ENCODE measurements around the gene EHMT2.

Gene EHMT2

DNA sequence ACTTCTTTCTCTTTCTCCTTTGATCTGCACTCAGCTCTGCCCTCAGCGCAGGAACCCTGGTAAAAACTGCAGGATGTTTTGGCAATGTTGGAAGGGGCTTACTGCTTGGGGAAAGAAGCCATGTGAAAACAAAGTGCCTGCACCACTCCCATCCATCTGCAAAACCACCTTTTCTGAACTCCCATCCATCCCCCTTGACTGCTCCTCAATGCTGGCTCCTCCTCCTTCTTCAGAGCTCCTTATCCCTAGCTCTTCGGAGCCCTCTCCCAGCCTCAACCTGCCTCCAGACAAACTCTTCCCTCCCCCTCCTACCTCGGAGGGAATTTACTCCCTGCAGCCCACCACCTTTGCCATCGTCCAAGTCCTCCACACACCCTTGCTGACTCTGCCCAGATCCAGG lies 8.6 kb upstream of the EHMT2 start:
- TF ChIP-seq, protein P1, sequence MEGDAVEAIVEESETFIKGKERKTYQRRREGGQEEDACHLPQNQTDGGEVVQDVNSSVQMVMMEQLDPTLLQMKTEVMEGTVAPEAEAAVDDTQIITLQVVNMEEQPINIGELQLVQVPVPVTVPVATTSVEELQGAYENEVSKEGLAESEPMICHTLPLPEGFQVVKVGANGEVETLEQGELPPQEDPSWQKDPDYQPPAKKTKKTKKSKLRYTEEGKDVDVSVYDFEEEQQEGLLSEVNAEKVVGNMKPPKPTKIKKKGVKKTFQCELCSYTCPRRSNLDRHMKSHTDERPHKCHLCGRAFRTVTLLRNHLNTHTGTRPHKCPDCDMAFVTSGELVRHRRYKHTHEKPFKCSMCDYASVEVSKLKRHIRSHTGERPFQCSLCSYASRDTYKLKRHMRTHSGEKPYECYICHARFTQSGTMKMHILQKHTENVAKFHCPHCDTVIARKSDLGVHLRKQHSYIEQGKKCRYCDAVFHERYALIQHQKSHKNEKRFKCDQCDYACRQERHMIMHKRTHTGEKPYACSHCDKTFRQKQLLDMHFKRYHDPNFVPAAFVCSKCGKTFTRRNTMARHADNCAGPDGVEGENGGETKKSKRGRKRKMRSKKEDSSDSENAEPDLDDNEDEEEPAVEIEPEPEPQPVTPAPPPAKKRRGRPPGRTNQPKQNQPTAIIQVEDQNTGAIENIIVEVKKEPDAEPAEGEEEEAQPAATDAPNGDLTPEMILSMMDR (IDR thresholded peaks at IDR 0.05; ENCODE audit: extremely low read depth, insufficient read depth, missing control alignments), result no peak
- in situ Hi-C loops (cut with MboI; ENCODE audit: low pct_unique_long_range_greater_than_20kb, low sequenced_read_pairs, unreplicated experiment), result no loop called here
- no peak for DNase-seq (ENCODE audit: low spot score)

DNA sequence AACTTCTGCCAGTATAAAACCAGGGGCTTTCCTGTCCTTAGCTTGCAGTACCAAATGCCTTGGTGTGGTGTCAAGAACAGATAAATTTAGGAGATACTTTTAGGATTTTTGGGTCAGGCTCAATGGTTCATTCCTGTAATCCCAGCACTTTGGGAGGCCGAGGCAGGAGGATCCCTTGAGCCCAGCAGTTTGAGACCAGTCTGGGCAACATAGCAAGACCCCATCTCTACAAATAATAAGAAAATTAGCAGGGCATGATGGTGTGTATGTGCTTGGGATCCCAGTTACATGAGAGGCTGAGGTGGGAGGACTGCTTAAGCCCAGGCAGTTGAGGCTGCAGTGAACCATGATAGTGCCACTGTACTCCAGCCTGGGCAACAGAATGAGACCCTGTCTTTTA lies 7.5 kb upstream of the EHMT2 start:
- in situ Hi-C loops (cut with MboI; ENCODE audit: low pct_unique_long_range_greater_than_20kb, low sequenced_read_pairs, unreplicated experiment), result no loop called here
- DNase-seq (ENCODE audit: low spot score), result no peak
- TF ChIP-seq, protein P1 (IDR thresholded peaks at IDR 0.05; ENCODE audit: extremely low read depth, insufficient read depth, missing control alignments), result no peak

DNA sequence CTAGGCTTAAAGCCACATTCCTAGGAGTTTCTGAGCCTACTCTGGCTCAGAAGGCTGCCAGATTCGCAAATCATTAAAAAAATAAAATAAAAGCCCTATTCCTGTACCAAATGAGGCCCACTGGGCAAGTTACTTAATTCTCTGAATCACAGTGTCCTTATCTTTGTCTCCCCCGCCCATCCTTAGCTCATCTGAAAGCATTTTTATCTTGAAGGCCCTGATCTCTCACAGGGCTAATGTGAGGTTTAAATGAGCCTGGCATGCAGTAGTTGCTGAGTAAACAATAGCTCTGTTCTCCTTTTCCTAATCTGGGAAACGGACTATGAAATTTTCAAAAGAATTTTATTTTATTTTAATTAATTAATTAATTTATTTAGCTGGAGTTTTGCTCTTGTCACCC lies 6.5 kb upstream of the EHMT2 start:
- DNase-seq (ENCODE audit: low spot score), result no peak
- in situ Hi-C loops (cut with MboI; ENCODE audit: low pct_unique_long_range_greater_than_20kb, low sequenced_read_pairs, unreplicated experiment), result no loop called here

DNA sequence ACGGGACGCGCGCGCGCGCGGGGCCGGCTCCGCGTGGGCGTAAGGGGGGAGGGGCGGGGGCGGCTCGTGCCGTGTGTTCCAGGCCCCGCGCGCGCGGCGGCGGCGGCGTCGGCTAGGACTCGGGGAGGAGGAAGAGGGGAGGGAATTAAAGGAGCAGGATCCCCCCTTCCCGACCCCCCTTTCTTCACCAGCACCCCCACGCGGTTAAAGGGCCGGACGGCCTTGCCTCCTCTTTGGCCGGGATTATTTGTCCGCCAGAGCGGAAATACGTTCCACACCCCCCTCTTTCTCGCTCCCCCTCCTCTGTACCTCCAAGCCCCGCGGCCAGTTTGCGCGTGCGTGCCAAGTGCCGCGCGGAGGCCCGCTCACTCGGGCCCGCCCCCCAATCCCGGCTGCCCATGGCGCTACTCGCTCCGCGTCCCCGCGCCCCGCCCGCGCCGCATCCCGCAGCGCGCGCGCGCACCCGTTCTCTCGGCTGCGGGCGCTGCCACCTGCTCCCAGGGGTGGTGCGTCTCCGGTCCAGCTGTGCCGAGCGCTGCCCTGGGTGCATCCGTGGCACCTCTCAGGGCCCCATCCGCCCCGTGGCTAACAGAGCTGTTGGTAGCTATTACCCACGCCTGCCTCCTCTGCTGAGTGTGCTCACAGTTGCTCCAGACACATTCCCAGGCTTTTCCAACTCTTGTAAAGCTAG lies 4.6 kb upstream of the EHMT2 start, which contains the start of gene ZBTB12:
ZBTB12 (minus strand) TSS at position 134 of the 691 bp plus-strand sequence. CDS start 781 bp downstream, outside the sequence.
- DNase-seq (ENCODE audit: low spot score), result peak; percentile 97
- TF ChIP-seq, protein P1 (IDR thresholded peaks at IDR 0.05; ENCODE audit: extremely low read depth, insufficient read depth, missing control alignments), result no peak
- in situ Hi-C loops (cut with MboI; ENCODE audit: low pct_unique_long_range_greater_than_20kb, low sequenced_read_pairs, unreplicated experiment), result no loop called here

More for the DNA sequence above, 6.5 kb upstream of the EHMT2 start:
- TF ChIP-seq, protein P1 (IDR thresholded peaks at IDR 0.05; ENCODE audit: extremely low read depth, insufficient read depth, missing control alignments), result no peak

DNA sequence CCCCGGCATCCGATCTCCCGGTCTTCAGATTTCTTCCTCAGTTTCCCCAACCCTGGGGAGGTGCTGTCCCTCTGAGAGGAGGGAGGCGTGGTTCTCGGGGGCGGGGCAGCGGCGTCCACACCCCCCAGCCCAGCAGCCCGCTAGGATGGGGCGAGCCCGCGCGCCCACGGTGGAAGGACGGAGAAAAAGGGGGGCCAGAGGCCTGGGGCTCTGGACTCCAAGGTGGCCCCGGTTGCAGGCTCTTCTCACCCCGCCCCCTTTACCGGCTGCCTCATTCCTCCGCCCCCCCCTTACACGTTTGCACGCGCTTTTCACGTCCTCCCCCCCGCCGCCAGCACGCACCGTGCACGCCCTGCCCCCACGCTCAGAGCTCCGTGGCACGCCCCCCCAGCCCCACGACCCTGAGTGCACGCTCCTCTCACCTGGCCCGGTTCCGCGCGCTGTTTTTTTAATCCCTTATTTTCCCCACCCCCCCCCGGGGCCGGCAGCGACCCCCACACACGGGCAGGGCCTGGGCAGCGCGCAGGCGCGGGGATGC lies 4.0 kb upstream of the EHMT2 start:
- in situ Hi-C loops (cut with MboI; ENCODE audit: low pct_unique_long_range_greater_than_20kb, low sequenced_read_pairs, unreplicated experiment), result no loop called here
- TF ChIP-seq, protein P1 (IDR thresholded peaks at IDR 0.05; ENCODE audit: extremely low read depth, insufficient read depth, missing control alignments), result no peak
- peak; percentile 85 for DNase-seq (ENCODE audit: low spot score)

DNA sequence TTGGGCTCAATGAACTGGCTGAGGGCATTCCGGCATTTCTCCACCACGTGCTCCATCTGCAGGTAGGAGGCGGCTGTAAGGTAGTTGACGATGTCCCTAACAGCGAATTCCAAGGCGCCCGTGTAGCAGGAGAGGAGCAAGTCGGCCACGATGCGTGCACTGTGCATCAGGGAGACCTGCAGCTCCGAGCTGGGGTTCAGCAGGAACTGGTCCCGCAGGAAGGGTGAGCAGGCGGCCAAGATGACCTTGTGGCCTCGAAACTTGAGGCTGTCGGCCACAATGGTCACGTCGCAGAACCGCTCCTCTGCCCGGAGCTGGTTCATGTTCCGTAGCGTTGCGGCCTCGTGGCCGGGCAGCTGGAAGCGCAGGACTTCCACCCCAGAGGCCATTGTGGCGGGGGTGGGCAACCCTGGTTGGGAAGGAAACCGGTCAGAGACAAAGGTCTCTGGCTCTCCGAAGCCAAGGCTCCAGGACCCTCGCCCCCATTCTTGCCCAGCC lies 3.5 kb upstream of the EHMT2 start:
- TF ChIP-seq, protein P1 (IDR thresholded peaks at IDR 0.05; ENCODE audit: extremely low read depth, insufficient read depth, missing control alignments), result no peak
- in situ Hi-C loops (cut with MboI; ENCODE audit: low pct_unique_long_range_greater_than_20kb, low sequenced_read_pairs, unreplicated experiment), result no loop called here
- no peak for DNase-seq (ENCODE audit: low spot score)

Data from GM13977 (cell line).